Epidermal melanocyte (primary cell): ENCODE data around the gene ADAMTS14.
A peak's percentile ranks its signal among the peaks of the same experiment; 100 is the strongest.

Experiments used
- DNase-seq: peaks from one replicate; pipeline ENCODE4 v3.0.0; 2011; ENCODE audit warnings: low spot score; ENCODE audit not compliant: insufficient read length

Gene ADAMTS14

GRCh38 chr10:70674560-70675495 lies 2.5 kb downstream of the ADAMTS14 start:
- DNase-seq: no peak

GRCh38 chr10:70675496-70676161 lies 3.3 kb downstream of the ADAMTS14 start:
- DNase-seq: no peak

- no peak for DNase-seq
Observed at GRCh38 chr10:70676511-70676910, 4.2 kb downstream of the ADAMTS14 start.

- no peak for DNase-seq
Observed at GRCh38 chr10:70677016-70677415, 4.7 kb downstream of the ADAMTS14 start.

GRCh38 chr10:70677620-70678249 lies 5.4 kb downstream of the ADAMTS14 start:
- no peak for DNase-seq

- no peak for DNase-seq
Observed at GRCh38 chr10:70678250-70678635, 5.9 kb downstream of the ADAMTS14 start.

GRCh38 chr10:70678757-70679489 lies 6.6 kb downstream of the ADAMTS14 start:
- no peak for DNase-seq

- peak; percentile 85 for DNase-seq
Observed at GRCh38 chr10:70679498-70679897, 7.2 kb downstream of the ADAMTS14 start.

- DNase-seq: no peak
Observed at GRCh38 chr10:70680899-70681730, 8.8 kb downstream of the ADAMTS14 start.

GRCh38 chr10:70681731-70682005 lies 9.4 kb downstream of the ADAMTS14 start:
- DNase-seq: no peak

GRCh38 chr10:70682920-70683600 lies 10.8 kb downstream of the ADAMTS14 start:
- no peak for DNase-seq

- DNase-seq: no peak
Observed at GRCh38 chr10:70683601-70683934, 11.3 kb downstream of the ADAMTS14 start.

- DNase-seq: no peak
Observed at GRCh38 chr10:70683940-70684339, 11.6 kb downstream of the ADAMTS14 start.

- no peak for DNase-seq
Observed at GRCh38 chr10:70684374-70684773, 12.1 kb downstream of the ADAMTS14 start.

GRCh38 chr10:70684839-70685454 lies 12.6 kb downstream of the ADAMTS14 start:
- no peak for DNase-seq

- DNase-seq: no peak
Observed at GRCh38 chr10:70685455-70685911, 13.2 kb downstream of the ADAMTS14 start.

- no peak for DNase-seq
Observed at GRCh38 chr10:70688828-70689227, 16.5 kb downstream of the ADAMTS14 start.

- no peak for DNase-seq
Observed at GRCh38 chr10:70689661-70690060, 17.4 kb downstream of the ADAMTS14 start.

- DNase-seq: no peak
Observed at GRCh38 chr10:70690589-70690988, 18.3 kb downstream of the ADAMTS14 start.

GRCh38 chr10:70691611-70692010 lies 19.3 kb downstream of the ADAMTS14 start:
- DNase-seq: no peak
